Effector memory CD4-positive, alpha-beta T cell (primary cell): ENCODE measurements around the gene AKNA.

Experiments used
- DNase-seq, 3 donors: peaks; one replicate each; pipeline ENCODE4 v3.0.0-alpha.2; 2020
- H3K27ac ChIP-seq: 2 replicates; pipeline ENCODE4 v1.7.0; 2013; ENCODE audit warnings: mild to moderate bottlenecking, low read length, moderate library complexity; ENCODE audit not compliant: insufficient read depth, poor library complexity, severe bottlenecking
- H3K27me3 ChIP-seq: replicated peaks from 2 replicates; pipeline ENCODE4 v1.7.0; 2013; ENCODE audit warnings: mild to moderate bottlenecking, low read length; ENCODE audit not compliant: insufficient read depth, control insufficient read depth, poor library complexity, severe bottlenecking
- H3K36me3 ChIP-seq: 2 replicates; pipeline ENCODE4 v1.7.0; 2013; ENCODE audit warnings: mild to moderate bottlenecking, low read length, moderate library complexity; ENCODE audit not compliant: control insufficient read depth, insufficient read depth
- H3K4me1 ChIP-seq: 2 replicates; pipeline ENCODE4 v1.7.0; 2013; ENCODE audit warnings: low read length, mild to moderate bottlenecking; ENCODE audit not compliant: control insufficient read depth, insufficient read depth, poor library complexity, severe bottlenecking
- H3K4me3 ChIP-seq: 2 replicates; pipeline ENCODE4 v1.7.0; 2013; ENCODE audit warnings: low read length, low read depth, mild to moderate bottlenecking; ENCODE audit not compliant: insufficient read depth, poor library complexity, severe bottlenecking
- H3K9me3 ChIP-seq: 2 replicates; pipeline ENCODE4 v1.7.0; 2013; ENCODE audit warnings: mild to moderate bottlenecking, low read length, moderate library complexity; ENCODE audit not compliant: control insufficient read depth

Gene AKNA

DNA sequence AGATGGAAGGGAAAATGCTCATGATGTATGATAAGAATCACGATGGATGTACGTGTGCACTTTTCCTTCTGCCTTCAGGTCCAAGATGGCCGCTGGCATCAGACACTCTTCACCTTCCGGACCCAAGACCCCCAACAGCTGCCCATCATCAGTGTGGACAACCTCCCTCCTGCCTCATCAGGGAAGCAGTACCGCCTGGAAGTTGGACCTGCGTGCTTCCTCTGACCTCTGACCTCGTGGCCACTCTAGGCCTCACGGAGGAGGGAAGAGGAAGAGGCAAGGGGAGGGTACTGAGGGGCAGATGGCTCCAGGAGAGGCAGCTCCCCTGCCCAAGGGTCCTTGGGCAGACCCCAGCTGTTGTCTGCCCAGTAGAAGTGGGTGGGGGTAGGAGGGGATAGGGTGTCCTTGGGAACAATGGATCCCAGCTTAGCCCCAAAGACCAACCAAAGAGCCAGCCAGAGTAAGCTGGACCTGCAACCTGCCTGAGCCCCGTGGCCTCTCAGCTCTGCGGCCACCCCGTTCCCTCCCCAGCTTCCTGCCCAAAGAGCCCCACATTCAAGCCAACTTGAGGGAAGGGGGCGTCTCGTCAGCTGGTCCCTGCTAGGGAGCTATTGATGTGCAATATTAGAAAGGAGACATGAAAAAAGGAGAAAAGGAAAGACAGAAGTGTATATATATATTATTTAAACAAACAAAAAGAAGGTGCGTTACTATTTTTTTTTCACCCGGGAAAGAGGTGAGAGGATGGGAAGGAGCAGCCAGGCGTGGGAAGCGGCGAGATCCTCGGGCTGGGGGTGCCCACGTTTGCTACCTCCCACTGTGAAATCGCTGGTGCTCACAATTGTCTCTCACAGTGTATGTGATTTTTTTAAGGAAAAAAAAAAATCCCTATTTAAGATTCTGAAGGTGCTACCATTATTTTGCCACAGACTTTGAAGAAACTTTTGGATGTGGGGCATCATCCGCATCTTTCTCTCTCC, 77.0 kb downstream of the AKNA start:
- no peak overlapping the region for H3K27ac ChIP-seq
- no peaks in the 10 kb centered on the region for H3K27me3 ChIP-seq
- no peak overlapping the region for H3K4me3 ChIP-seq
- H3K36me3 ChIP-seq = no peaks in the 10 kb centered on the region
- H3K4me1 ChIP-seq = no peaks in the 10 kb centered on the region
- no peak for DNase-seq
- H3K9me3 ChIP-seq = no peaks in the 10 kb centered on the region

DNA sequence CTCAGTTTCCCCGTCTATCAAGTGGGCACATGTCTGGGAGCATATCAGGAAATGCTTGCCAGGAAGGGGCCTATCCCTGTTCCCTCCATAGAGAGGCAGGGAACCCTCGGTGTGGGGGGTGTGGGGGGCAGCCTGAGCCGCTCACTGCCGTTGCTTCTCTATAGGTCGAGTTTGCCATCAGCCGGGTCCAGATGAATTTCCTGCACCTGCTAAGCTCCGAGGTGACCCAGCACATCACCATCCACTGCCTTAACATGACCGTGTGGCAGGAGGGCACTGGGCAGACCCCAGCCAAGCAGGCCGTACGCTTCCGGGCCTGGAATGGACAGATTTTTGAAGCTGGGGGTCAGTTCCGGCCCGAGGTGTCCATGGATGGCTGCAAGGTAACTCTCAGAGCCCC, 78.7 kb downstream of the AKNA start:
- Histone ChIP-seq H3K9me3 (no peaks in the 10 kb centered on the region), H3K36me3 (no peaks in the 10 kb centered on the region), H3K27ac (no peak overlapping the region), H3K4me1 (peaks cover 4% of the 10 kb centered on the region), H3K27me3 (no peaks in the 10 kb centered on the region), H3K4me3 (no peak overlapping the region)
- DNase-seq = no peak

DNA sequence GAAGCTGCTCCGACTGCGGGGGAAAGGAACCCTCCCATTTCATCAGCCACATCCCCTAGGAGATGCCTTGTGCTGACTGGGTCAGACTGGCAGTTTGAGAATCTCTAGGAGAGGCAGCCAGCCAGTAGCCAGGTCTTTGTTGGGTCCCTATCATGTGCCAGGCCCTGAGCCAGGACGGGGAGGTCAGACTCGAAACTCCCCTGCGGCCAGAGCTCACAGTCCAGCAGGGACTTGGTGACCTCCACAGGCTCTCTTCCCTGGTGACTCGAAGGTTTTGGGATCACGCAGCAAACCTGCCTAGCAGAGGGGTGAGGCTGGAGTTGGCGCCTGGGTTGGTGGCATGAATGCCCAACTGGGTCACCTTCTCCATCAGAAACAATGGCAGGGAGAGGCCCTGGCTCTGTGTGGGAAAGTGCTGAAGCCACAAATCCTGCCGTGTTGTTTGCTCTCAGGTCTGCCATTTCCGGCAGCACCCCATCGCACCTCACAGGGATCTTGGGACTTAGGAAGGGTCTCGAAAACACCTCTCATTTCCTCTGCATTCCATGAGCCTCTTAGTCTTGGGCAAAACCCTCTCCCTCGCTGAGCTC, 79.3 kb downstream of the AKNA start:
- no peaks in the 10 kb centered on the region for H3K27me3 ChIP-seq
- H3K4me1 ChIP-seq = peaks cover 4% of the 10 kb centered on the region
- no peaks in the 10 kb centered on the region for H3K36me3 ChIP-seq
- no peak for DNase-seq
- H3K27ac ChIP-seq = no peak overlapping the region
- H3K9me3 ChIP-seq = no peaks in the 10 kb centered on the region
- H3K4me3 ChIP-seq = no peak overlapping the region

DNA sequence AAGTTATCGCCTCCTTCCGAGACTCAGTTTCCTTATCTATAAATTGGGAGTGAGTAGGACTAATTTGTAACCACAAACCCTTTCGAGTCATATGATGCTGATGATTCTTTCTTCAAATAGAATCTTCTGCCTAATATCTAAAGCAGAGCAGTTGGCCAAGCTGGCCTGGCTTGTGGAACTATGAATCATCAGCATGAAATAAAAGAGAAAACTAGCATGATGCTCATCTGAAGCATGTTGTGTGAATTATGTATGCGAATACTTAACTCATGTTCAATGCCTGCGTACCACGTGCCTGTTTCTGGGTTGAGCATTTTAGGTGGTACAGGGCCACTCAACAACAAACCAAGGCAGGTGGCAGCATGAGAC, 79.9 kb downstream of the AKNA start:
- Histone ChIP-seq H3K4me3 (no peak overlapping the region), H3K4me1 (peaks cover 4% of the 10 kb centered on the region), H3K9me3 (no peaks in the 10 kb centered on the region), H3K36me3 (no peaks in the 10 kb centered on the region), H3K27me3 (no peaks in the 10 kb centered on the region), H3K27ac (no peak overlapping the region)
- DNase-seq = no peak

DNA sequence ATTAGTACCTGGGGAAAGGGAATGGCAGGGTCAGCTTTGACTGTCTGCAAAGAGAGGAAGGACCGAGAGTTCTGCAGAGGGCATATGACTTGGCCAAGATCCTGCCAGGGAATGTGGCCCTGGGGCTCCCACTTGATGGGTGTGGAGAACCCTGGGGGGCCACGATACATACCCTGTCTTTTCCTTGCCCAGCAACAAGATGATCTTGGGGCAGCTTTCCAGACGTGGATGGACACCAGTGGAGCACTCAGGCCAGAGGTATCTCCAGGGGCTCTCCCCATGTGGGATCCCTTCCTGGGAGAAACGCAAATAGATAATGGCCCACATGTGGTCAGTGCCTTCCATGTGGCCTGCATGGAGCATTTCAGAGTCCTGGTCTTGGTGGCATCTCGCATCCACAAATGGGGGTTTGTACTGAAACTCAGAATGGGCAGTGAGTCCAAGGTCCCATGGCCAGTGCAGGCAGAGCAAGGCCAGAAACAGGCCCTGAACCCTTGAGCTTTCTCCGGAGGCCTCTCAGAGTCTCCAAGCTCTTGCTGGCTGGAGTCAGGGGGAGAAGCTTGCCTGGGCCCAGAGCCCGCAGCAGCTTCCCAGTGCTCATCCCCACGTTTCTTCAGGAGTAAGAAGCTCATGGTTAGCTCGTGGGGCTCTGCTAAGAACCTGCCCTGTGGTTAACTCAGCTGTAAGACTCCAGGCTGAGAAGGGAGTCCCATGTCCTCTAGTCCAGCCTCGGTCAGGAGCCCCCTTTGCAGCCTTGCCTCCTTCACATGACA, 83.2 kb downstream of the AKNA start:
- Histone ChIP-seq H3K4me1 (peaks cover 4% of the 10 kb centered on the region), H3K36me3 (no peaks in the 10 kb centered on the region), H3K4me3 (no peak overlapping the region), H3K9me3 (no peaks in the 10 kb centered on the region), H3K27me3 (no peaks in the 10 kb centered on the region), H3K27ac (no peak overlapping the region)
- DNase-seq = no peak

DNA sequence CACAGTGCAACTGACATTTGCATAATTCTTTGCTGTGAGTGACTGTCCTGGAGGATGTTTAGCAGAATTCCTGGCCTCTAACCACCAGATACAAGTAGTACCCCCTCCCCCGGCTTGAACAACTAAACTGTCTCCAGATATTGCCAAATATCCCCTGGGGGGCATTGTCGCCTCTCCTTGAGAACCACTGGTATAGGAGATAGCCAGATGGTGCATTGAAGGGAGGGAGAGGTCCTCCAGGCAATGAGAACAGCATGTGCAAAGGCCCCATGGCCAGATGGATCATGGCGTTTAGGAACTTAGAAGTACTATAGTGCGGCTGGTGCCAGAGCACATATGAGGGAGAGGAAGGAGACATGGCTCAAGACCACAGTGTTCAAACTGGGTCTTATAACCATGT, 83.8 kb downstream of the AKNA start:
- no peaks in the 10 kb centered on the region for H3K9me3 ChIP-seq
- DNase-seq = no peak

DNA sequence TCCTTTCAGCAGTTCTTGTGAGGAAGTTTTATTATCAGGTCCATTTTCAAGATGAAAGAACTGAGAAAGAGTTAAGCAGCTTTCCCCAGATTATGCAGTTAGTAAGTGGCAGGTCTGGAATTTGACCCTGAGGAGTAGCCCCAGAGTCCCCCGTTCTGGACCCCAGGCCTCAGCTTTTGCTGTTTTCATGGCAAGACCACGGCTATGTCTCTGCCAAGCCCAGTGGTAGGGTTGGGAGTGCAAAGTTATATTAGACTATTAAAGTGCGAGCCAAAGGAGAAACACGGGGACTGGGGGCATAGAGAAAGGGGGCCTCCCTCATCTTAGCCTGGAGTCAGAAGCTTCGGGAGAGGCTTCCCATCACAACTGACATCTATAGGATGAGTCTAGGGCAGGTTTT, 84.2 kb downstream of the AKNA start:
- no peak for DNase-seq
- Histone ChIP-seq H3K27me3 (no peaks in the 10 kb centered on the region), H3K36me3 (no peaks in the 10 kb centered on the region)

More for the DNA sequence above, 83.8 kb downstream of the AKNA start:
- Histone ChIP-seq H3K27ac (no peak overlapping the region), H3K4me3 (no peak overlapping the region), H3K4me1 (peaks cover 4% of the 10 kb centered on the region), H3K36me3 (no peaks in the 10 kb centered on the region), H3K27me3 (no peaks in the 10 kb centered on the region)

DNA sequence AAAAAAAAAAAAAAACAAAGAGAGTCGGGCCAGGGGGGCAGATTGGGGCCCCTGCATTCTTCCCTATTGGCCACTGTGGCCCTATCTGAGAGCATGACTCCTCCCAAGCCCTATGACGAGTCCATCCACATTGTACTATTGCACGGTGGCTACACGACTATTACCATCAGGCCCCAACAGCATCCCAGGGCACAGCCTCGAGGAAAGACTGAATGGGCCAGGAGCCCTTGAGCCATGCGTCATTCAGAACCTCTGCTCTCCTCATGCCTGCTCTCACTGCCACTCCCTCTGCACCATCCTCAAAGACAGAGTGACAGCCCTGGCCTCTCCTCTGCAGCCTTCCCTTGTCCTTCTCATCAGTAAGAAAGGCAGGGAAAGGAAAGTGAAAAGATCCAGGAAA, 85.1 kb downstream of the AKNA start:
- Histone ChIP-seq H3K27ac (no peak overlapping the region), H3K4me1 (peaks cover 4% of the 10 kb centered on the region), H3K4me3 (no peak overlapping the region), H3K27me3 (no peaks in the 10 kb centered on the region), H3K9me3 (no peaks in the 10 kb centered on the region), H3K36me3 (no peaks in the 10 kb centered on the region)
- no peak for DNase-seq

More for the DNA sequence above, 84.2 kb downstream of the AKNA start:
- Histone ChIP-seq H3K27ac (no peak overlapping the region), H3K4me1 (peaks cover 4% of the 10 kb centered on the region), H3K9me3 (no peaks in the 10 kb centered on the region), H3K4me3 (no peak overlapping the region)

DNA sequence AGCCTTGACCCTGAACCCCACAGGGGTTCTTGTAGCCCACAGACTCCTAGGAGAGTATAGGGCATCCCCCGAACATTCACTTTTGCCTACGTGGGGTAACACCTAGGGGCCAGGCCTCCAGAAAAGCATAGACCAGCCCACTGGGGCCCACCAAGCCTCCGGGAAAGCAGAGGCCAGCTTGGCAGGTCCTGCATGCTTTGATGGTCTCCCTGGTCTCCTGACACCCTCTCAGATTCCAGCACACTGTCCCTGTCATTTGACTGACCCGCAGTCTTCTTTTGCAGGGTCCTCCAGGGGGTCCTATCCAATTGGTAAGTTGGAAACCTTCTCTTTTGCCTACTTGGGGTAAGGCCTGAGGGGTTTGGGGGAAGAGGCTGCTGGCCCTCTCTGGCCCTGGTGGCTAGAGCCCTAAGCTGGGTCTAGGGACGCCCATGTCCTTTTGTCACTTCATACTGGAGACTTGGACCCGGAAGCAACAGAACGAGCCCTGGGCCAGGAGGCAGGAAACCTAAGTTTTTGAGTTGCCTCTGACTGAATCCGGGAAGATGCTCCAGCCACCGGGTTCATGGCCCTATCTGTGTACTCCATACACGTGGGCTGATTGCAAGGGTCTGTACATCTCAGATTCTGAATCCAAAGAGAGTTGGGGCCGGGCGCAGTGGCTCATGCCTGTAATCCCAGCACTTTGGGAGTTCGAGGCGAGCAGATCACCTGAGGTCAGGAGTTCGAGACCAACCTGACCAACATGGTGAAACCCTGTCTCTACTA, 85.8 kb downstream of the AKNA start:
- DNase-seq = no peak
- H3K27me3 ChIP-seq = no peaks in the 10 kb centered on the region
- no peaks in the 10 kb centered on the region for H3K9me3 ChIP-seq
- H3K36me3 ChIP-seq = no peaks in the 10 kb centered on the region
- H3K27ac ChIP-seq = no peak overlapping the region
- no peak overlapping the region for H3K4me3 ChIP-seq
- peaks cover 4% of the 10 kb centered on the region for H3K4me1 ChIP-seq
